Subcutaneous abdominal adipose tissue (tissue), 5 donors: Measurements from ENCODE around the gene GNA12.

Source experiments
- H3K27ac ChIP-seq: one replicate; pipeline ENCODE4 v1.7.0; 2013; ENCODE audit warnings: low read depth, mild to moderate bottlenecking, inconsistent platforms, low read length, moderate library complexity
- H3K27me3 ChIP-seq, 5 donors: one replicate each; pipeline ENCODE4 v1.7.0; 2013; ENCODE audit warnings: low read length in 5 of 5, inconsistent platforms in 1 of 5; ENCODE audit not compliant: control insufficient read depth in 5 of 5, insufficient read depth in 4 of 5
- H3K36me3 ChIP-seq, 5 donors: one replicate each; pipeline ENCODE4 v1.7.0; 2013; ENCODE audit warnings: low read length in 5 of 5; ENCODE audit not compliant: control insufficient read depth in 5 of 5, insufficient read depth in 5 of 5
- H3K4me1 ChIP-seq, 5 donors: one replicate each; pipeline ENCODE4 v1.7.0; 2013; ENCODE audit warnings: low read length in 5 of 5, mild to moderate bottlenecking in 3 of 5, moderate library complexity in 1 of 5; ENCODE audit not compliant: control insufficient read depth in 5 of 5, insufficient read depth in 5 of 5
- H3K4me3 ChIP-seq, 5 donors: one replicate each; pipeline ENCODE4 v1.7.0; 2013; ENCODE audit warnings: low read length in 5 of 5, low read depth in 1 of 5
- H3K9ac ChIP-seq, 5 donors: one replicate each; pipeline ENCODE4 v1.7.0; 2013; ENCODE audit warnings: low read length in 5 of 5, mild to moderate bottlenecking in 4 of 5, moderate library complexity in 3 of 5
- H3K9me3 ChIP-seq, 5 donors: one replicate each; pipeline ENCODE4 v1.7.0; 2013; ENCODE audit warnings: low read length in 5 of 5; ENCODE audit not compliant: control insufficient read depth in 5 of 5
- donor health status: healthy.
- donor health status: healthy.
- donor health status: healthy.
- donor health status: healthy.
- donor health status: healthy.

Gene GNA12, protein sequence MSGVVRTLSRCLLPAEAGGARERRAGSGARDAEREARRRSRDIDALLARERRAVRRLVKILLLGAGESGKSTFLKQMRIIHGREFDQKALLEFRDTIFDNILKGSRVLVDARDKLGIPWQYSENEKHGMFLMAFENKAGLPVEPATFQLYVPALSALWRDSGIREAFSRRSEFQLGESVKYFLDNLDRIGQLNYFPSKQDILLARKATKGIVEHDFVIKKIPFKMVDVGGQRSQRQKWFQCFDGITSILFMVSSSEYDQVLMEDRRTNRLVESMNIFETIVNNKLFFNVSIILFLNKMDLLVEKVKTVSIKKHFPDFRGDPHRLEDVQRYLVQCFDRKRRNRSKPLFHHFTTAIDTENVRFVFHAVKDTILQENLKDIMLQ

DNA sequence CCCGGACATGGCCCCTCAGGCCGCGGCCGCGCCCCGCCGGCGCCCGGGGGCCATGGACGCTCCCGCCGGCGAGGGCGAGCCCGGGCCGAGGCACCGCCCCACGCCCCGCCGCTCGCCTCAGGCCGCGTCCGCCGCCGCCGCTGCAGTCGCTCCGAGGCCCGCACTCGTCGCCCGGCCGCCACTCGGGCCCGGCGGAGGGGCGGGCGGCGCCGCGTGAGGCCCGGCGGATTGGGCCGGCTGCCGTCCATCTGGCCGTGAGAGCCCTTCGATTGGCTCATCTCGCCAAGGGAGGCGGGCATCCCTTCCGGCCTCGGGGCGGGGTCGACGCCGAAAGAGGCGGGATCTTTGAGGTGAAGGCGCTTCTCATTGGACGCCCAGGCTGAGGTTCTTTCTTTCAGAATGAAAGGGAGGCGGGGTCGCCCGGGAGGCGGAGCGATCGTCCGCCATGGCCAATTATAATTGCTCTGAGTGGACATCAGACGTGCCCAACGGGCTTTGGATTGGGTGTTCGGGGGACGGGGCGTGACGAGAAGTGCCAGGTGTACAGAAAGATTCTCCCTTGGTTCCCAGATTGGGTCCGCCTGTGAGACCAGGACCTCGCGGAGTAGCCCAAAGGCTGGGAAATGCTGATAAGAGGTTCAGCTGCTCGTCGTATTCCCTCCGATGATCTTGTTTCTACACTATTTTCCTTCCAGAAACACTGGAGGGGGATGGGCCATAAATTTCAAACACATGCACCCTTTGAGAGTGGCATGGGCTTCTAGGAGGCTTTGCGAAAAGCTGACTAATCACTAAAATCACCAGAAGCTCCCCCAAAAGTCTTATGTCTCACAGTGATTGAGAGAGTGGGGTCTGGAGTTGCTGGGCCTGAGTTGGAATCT, at the start of gene GNA12:
Gene GNA12, minus strand, starts transcription at position 156 of the 881 bp plus-strand sequence. Its CDS starts 147 bp downstream, at position 9.
- Histone ChIP-seq H3K27ac (peak within 1 kb of the TSS; percentile 40), H3K27me3 (no peaks in the 10 kb centered on the region), H3K9ac (peak within 1 kb of the TSS in 4 of 5 donors; percentile 56 to 83 (median 68)), H3K36me3 (no peaks in the 10 kb centered on the region), H3K9me3 (no peaks in the 10 kb centered on the region), H3K4me3 (peak within 1 kb of the TSS; percentile 73 to 81 (median 79)), H3K4me1 (peaks cover 2 to 37% (median 35%) of the 10 kb centered on the region in 5 donors)

DNA sequence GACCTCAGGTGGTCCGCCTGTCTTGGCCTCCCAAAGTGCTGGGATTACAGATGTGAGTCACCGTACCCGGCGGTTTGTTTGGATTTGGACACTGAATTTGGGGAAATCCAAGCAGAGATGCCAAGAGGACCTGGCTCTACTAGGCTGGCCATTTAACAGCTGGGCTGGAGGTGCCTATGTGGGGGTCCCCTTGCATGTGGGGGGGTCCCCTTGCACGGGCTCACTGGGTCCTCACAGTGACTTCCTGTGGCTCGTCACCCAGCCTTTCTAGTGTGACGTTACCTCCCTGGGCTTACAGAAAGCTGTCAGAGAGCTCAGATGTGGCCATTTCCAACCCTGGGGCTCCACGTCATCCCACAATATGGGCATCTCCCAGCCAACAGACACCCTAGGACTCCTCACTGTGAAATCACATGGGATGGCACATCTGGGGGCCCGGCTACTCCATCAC, 49.3 kb upstream of the GNA12 start:
- H3K27ac ChIP-seq = no peak overlapping the region
- H3K27me3 ChIP-seq = peaks cover 10 to 15% (median 12%) of the 10 kb centered on the region in 5 donors
- H3K36me3 ChIP-seq = no peaks in the 10 kb centered on the region
- peaks cover 1 to 5% (median 2%) of the 10 kb centered on the region in 5 donors for H3K9me3 ChIP-seq
- H3K4me1 ChIP-seq = no peaks in the 10 kb centered on the region
- H3K9ac ChIP-seq = no peak overlapping the region
- H3K4me3 ChIP-seq = no peak overlapping the region

DNA sequence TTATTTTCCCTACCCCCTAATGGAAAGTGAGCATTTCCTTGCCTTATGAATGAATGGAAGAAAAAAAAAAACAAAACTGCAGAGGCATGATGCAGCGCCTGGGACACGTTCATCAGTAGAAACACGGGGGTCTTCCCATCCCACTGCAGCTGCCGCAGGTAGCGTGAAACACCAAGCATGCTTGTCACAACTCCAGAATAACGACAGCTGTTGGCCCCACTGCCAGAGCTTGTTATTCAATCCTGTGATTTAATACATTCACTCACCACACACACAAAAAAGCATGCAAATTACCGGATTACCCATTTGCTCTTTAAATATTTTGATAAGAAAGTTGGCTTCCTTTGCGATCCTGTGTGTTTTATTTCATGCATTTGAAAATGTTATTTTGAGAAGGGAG, 48.4 kb upstream of the GNA12 start:
- Histone ChIP-seq H3K36me3 (no peaks in the 10 kb centered on the region), H3K4me1 (peaks cover 0 to 4% (median 3%) of the 10 kb centered on the region in 5 donors), H3K9me3 (no peaks in the 10 kb centered on the region), H3K9ac (no peak overlapping the region), H3K4me3 (no peak overlapping the region), H3K27me3 (peaks cover 9 to 13% (median 11%) of the 10 kb centered on the region in 5 donors), H3K27ac (no peak overlapping the region)

DNA sequence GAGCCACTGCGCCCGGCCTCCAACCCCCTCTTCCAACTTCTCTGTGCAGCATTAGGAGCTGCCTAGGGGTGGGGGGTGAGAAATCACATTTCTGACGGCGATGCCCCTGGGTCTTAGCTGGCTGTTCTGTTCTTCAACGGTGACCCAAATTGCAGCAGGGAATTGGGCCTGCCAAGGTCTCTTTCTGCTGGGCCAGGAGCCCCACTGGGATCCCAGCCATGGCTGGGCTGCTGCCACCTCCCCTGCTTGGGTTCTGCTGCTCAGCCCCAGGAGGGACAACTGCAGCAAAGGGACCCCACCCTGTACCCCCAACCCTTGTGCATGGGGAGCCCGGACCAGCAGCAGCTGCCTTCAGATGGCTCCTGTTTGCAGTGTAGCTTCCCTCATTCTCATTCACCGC, 43.7 kb upstream of the GNA12 start:
- Histone ChIP-seq H3K27ac (no peak overlapping the region), H3K4me1 (peaks cover 0 to 4% (median 3%) of the 10 kb centered on the region in 5 donors), H3K9ac (no peak overlapping the region), H3K9me3 (no peaks in the 10 kb centered on the region), H3K4me3 (no peak overlapping the region), H3K36me3 (no peaks in the 10 kb centered on the region), H3K27me3 (peaks cover 0 to 5% (median 2%) of the 10 kb centered on the region in 5 donors)

DNA sequence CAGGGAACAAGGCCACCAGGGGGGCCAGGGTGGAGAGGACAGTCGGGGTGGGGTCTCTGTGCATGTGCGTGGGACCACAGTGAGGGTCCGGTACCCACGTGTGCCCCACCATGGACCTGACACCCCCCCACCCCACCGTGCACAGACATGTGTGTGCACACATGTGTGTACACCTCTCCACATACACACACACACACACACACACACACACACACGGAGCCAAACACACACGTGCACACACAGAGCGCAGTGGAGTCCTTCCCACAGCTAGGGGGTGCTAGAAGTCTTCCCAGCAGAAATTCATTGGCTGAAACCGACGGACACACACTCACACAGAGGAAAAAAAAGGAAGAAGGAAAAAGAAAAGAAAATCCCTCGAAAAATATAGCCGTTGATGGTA, 42.8 kb upstream of the GNA12 start:
- H3K4me3 ChIP-seq = no peak overlapping the region
- H3K27ac ChIP-seq = no peak overlapping the region
- H3K9ac ChIP-seq = no peak overlapping the region
- H3K4me1 ChIP-seq = peaks cover 0 to 4% (median 3%) of the 10 kb centered on the region in 5 donors
- no peaks in the 10 kb centered on the region for H3K36me3 ChIP-seq
- H3K9me3 ChIP-seq = no peaks in the 10 kb centered on the region
- H3K27me3 ChIP-seq = peaks cover 0 to 7% (median 3%) of the 10 kb centered on the region in 5 donors

DNA sequence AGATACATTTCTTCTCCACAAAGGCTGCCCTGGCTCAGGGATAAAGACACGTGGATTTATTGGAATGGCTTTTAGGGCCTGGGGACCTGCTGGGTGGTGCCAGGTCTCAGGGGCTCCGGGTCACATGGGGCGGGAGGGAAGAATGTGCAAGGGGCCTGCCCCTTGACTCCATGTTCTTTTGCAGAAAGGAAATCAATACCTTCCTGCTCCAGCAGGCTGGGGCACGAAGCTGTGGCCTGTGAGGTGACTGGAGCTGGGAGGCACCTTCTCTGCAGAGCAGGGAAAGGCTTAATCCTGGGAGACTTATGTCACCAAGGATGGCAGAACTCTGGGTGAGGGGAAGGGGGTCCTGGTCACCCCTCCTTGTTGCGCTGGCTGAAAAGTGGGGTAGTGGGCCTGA, 42.3 kb upstream of the GNA12 start:
- no peak overlapping the region for H3K27ac ChIP-seq
- no peak overlapping the region for H3K9ac ChIP-seq
- H3K4me1 ChIP-seq = peaks cover 0 to 4% (median 3%) of the 10 kb centered on the region in 5 donors

DNA sequence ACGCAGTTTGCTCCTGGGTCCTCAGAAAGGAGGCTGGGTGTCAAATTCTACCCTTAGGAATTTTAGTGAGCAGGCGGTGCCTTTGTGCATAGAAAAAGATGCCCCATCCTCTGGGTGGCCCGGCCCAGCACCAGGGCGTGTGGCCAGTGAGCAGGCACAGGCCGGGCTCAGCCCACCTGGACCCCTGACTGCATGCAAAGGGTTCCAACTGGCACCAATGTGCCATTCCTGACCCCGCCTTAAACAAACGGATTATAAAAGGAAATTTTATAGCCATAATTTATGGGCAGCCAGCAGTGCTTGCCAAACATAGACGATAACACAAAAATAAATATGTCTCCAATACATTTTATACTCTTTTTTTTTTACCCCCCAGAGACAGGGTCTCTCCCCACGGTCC, 40.1 kb upstream of the GNA12 start:
- Histone ChIP-seq H3K9ac (no peak overlapping the region), H3K9me3 (no peaks in the 10 kb centered on the region), H3K4me3 (no peak overlapping the region)

More for the DNA sequence above, 42.3 kb upstream of the GNA12 start:
- no peaks in the 10 kb centered on the region for H3K36me3 ChIP-seq
- H3K27me3 ChIP-seq = peaks cover 0 to 7% (median 3%) of the 10 kb centered on the region in 5 donors
- H3K4me3 ChIP-seq = no peak overlapping the region
- H3K9me3 ChIP-seq = no peaks in the 10 kb centered on the region

DNA sequence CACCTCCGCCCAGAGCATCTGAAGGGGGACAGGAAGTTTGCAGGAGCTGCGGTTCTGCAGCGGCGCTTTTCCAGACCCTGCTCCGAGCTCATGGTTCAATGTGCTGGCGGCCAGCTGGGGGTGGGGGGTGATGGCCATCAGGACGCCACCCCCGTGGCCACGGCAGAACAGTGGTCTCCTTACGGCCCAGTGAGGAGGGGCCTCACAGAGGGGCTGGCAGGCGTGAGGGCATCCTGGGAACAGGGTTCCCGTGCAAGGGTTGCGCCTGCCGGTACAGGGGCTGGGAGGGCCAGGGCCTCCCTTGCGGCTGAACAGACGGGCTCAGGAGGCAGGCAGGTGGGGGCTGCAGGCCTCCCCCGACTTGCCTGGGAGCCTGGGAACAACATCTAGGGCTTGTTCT, 39.0 kb upstream of the GNA12 start:
- Histone ChIP-seq H3K27me3 (peaks cover 0 to 13% (median 3%) of the 10 kb centered on the region in 5 donors), H3K4me3 (no peak overlapping the region), H3K4me1 (peaks cover 2 to 10% (median 3%) of the 10 kb centered on the region in 5 donors), H3K9me3 (no peaks in the 10 kb centered on the region), H3K27ac (no peak overlapping the region), H3K9ac (no peak overlapping the region), H3K36me3 (no peaks in the 10 kb centered on the region)

More for the DNA sequence above, 40.1 kb upstream of the GNA12 start:
- Histone ChIP-seq H3K27me3 (peaks cover 0 to 13% (median 3%) of the 10 kb centered on the region in 5 donors), H3K27ac (no peak overlapping the region), H3K4me1 (peaks cover 0 to 4% (median 3%) of the 10 kb centered on the region in 5 donors), H3K36me3 (no peaks in the 10 kb centered on the region)

DNA sequence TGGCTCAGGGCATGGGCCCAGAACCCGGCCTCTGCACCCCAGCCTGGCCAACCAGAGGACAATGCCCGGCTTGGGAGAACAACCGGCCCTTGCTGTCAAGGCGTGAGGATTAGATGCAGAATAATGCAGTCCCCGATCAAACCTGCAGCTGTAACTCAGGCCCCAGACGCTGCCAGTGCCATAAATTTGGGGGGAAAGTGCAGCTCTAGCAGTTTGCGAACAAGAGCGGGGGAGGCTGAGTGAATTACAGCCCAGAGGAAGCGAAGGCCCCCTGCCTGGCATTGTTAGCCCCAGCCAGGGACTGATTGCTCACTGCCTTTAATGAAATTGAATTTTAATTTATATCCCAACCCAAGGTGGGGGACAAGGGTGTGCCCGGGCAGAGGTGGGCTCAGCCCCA, 38.0 kb upstream of the GNA12 start:
- H3K27ac ChIP-seq = no peak overlapping the region
- H3K4me3 ChIP-seq = no peak overlapping the region
- no peaks in the 10 kb centered on the region for H3K36me3 ChIP-seq
- H3K9me3 ChIP-seq = no peaks in the 10 kb centered on the region
- peaks cover 0 to 13% (median 3%) of the 10 kb centered on the region in 5 donors for H3K27me3 ChIP-seq
- H3K4me1 ChIP-seq = peaks cover 0 to 6% (median 2%) of the 10 kb centered on the region in 5 donors
- H3K9ac ChIP-seq = no peak overlapping the region
